IPS-NIHi7 (cell line): Measurements from ENCODE around the gene PSG4.
"Not testable (repeated sequence)": the region's sequence is repeated elsewhere in the genome, so short reads cannot be mapped to it uniquely, and the experiment has no call there.

Experiments used
- DNase-seq: peaks from one replicate; pipeline ENCODE4 v3.0.0; 2012; ENCODE audit warnings: mixed read lengths; ENCODE audit errors: extremely low spot score

PSG4 gene

DNA sequence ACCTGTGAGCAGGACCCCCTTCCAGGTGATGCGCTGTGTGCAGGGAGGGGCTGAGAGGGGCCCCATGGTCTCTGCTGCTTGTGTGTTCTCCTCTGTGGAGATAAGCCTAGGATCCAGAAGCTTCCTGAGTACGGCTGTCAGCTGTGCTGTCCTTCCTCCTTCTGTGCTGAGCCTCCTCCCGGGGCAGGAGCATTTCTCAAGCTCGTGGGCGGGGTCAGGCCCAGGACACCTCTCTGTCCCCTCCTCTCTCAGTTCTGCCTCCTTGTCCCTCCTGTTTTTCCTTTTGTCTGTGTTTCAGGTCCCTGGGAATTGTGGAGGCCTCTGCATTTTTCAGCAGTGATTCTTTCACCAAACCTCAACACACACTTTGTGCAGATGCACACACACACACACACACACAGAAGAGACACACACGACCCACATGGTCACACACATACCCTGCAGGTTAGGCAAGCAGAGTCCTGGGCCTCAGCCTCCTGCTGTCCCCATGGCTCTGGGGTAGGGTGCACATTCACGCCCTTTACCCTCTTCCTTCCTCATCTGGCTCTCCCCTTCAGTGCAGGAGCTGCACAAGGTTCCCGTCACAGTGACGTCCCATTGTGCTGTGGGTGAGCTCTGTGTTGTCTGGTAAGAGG is at the start of gene PSG4:
PSG4 (minus strand) TSS at position 168 of the 635 bp plus-strand sequence; CDS start at position 66, 102 bp downstream.
- not testable (repeated sequence) for DNase-seq

DNA sequence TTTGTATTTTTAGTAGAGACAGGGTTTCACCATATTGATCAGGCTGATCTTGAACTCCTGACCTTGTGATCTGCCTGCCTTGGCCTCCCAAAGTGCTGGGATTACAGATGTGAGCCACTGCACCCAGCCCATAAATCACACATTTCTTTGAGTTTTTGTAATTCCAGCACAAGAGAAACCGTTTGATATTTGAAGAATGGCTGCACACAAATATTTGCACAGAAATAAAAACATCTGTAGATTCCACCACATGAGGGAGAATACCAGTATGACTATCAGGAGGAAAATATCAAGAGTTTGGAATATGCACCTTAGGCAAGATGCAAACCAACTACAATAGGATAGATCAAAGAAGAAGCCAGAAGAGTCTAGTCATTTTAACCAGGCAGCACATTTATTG is 46.0 kb upstream of the PSG4 start:
- not testable (repeated sequence) for DNase-seq

DNA sequence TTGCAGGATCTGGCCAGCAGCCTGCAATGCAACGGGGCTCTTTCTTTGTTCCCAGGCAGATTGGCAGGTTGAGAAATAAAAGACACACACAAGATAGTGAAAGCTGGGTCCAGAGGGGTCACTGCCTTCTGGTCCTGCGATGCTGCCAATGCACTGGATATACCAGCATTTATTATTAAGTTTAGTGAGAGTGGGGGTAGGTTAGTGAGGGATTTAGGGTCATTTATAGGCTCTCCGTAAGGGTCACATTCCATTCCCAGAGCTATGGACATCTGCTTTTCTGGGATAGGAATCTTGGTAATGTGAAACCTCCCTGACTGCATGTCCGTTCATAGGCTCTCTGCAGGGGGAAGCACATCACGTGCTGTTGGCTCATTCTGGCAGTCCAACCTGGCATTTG is 44.9 kb upstream of the PSG4 start:
- DNase-seq = not testable (repeated sequence)

DNA sequence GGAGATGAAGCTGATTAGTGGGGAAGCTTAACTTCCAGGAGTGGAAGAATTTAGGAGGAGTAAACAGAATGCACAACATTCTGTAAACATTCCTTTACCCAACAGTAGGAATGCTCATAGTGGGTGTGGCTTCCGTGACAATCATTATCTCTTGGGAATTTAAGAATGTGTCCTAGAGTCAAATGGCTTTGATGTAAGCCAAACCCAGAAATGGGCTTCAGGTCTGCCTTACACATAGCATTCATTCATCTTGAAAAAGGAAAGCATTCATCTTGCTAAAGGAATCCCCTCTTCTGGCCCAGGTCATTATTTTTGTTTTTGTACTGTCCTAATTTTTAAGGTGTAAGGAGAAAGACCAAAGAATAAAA is 43.2 kb upstream of the PSG4 start:
- not testable (repeated sequence) for DNase-seq

DNA sequence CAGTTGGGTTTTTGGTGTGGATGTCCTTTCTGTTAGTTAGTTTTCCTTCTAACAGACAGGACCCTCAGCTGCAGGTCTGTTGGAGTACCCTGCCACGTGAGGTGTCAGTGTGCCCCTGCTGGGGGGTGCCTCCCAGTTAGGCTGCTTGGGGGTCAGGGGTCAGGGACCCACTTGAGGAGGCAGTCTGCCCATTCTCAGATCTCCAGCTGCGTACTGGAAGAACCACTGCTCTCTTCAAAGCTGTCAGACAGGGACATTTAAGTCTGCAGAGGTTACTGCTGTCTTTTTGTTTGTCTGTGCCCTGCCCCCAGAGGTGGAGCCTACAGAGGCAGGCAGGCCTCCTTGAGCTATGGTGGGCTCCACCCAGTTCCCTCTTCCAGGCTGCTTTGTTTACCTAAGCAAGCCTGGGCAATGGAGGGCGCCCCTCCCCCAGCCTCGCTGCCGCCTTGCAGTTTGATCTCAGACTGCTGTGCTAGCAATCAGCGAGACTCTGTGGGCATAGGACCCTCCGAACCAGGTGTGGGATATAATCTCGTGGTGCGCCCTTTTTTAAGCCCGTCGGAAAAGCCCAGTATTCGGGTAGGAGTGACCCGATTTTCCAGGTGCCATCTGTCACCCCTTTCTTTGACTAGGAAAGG is 41.9 kb upstream of the PSG4 start:
- not testable (repeated sequence) for DNase-seq

DNA sequence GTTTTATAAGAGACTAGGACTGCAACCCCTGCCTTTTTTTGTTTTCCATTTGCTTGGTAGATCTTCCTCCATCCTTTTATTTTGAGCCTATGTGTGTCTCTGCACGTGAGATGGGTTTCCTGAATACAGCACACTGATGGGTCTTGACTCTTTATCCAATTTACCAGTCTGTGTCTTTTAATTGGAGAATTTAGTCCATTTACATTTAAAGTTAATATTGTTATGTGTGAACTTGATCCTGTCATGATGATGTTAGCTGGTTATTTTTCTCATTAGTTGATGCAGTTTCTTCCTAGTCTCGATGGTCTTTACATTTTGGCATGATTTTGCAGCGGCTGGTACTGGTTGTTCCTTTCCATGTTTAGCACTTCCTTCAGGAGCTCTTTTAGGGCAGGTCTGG is 40.4 kb upstream of the PSG4 start:
- not testable (repeated sequence) for DNase-seq

DNA sequence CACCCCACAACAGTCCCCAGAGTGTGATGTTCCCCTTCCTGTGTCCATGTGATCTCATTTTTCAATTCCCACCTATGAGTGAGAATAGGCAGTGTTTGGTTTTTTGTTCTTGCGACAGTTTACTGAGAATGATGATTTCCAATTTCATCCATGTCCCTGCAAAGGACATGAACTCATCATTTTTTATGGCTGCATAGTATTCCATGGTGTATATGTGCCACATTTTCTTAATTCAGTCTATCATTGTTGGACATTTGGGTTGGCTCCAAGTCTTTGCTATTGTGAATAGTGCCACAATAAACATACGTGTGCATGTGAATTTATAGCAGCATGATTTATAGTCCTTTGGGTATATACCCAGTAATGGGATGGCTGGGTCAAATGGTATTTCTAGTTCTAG is 36.8 kb upstream of the PSG4 start:
- not testable (repeated sequence) for DNase-seq

DNA sequence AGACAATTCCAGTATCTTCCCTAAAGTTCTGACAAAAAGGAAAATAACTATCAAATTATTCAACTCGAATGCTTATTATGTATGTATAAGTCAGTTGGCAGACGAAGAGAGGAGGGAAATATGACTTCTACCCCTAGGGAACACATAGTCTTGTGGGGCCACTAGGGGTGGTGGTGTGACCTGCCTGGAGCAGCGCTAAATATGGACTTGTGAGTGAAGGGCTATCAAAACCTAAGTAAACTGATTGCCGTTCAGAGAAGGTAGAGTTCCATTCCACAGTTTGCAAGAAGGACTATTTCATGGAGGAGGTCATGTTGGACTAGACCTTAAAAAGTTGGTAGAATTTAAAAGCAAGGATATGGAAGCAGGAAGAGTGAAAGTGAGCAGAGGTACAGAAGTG is 32.8 kb upstream of the PSG4 start:
- DNase-seq = not testable (repeated sequence)

DNA sequence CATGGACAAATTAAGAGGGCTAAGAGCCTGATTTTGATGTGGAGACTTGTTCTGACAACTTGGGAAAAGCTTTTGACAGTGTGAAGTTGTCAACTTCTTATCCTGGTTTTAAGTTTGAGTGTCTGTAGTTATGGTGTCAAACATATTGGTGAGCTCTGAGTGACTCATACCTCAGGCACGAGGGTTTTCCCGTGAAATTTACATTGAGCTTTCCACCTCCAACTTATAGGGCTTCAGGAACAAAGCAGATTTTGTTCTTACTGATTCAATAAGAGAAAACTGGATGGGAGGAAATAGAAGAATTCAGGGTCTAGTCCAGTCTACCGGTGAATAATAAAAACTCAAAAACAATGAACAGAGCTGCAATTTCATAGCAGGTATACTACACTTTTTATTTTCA is 30.2 kb upstream of the PSG4 start:
- not testable (repeated sequence) for DNase-seq

DNA sequence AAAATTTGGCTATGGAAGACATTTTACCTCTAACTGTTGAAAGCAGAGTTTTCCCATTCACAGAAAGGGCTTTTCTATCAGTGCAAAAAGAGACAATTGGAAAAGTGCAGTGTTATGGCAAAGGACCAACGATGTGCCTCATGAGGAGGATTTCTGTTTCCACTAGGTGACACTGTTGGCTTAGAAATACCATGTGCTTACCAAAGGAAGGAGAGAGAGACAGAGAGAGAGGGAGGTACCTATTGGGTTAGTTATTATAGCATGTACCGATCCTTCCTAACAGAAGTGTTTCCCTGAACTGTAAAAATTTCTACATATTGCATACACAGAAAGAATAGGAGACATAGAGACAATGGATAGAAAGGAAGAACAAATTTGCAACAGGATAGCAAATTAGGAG is 23.9 kb upstream of the PSG4 start:
- DNase-seq = no peak

DNA sequence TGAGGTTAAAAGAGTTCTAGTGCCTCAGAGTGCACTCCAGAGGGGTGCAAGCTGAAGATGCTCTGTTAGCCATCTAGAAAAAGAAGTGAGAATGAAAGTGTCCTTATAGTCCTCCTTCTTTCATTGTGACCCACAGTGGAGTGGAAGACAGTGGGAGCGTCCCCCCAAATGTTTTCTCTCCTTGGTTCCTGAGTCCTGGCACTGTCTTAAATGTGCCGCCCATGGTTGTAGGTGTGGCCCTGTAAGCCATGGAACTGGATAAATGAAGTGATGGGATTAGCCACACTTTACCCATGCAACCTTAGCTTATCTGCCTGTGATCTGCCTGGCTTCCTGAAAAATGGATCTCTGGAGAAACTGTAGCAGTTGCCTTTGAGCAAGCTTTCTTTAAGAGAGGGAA is 23.3 kb upstream of the PSG4 start:
- not testable (repeated sequence) for DNase-seq

DNA sequence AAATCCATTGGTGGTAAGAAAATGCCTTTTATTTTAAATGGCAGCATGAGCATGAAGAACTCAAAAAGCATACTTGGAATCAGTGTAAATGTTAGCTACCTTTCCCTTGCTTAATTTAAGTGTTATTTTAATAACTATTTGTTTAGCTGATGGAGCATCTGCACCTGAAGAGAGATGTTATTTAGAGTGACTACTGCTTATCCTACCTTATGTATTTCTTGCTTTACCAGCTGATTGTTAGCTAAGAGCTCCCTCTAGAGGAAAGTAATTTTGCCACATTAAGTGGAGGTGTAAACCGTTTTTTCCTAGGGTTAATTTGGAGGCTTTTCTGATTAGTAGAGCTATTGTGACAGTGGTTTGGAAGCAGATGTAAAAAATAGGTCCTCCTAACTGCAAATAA is 21.5 kb upstream of the PSG4 start:
- not testable (repeated sequence) for DNase-seq

DNA sequence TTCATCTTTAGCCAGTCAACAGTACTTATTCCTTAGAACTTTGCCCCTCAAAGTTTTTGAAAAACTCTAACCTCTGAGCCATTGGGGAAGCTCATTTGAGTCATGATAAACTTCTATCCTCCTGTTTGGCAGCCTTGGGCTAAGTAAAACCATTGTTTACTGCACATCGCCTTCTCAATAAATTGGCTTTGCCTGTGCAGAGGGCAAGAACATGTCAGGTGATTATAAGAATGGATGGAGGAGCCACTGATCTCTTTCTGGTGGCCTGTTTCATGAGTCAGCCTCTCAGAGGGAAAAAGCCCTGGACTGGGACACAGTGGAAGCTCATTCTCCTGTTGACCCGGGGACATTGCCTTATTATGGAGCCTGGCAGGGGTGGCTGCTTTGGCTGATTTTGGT is 19.4 kb upstream of the PSG4 start:
- no peak for DNase-seq

DNA sequence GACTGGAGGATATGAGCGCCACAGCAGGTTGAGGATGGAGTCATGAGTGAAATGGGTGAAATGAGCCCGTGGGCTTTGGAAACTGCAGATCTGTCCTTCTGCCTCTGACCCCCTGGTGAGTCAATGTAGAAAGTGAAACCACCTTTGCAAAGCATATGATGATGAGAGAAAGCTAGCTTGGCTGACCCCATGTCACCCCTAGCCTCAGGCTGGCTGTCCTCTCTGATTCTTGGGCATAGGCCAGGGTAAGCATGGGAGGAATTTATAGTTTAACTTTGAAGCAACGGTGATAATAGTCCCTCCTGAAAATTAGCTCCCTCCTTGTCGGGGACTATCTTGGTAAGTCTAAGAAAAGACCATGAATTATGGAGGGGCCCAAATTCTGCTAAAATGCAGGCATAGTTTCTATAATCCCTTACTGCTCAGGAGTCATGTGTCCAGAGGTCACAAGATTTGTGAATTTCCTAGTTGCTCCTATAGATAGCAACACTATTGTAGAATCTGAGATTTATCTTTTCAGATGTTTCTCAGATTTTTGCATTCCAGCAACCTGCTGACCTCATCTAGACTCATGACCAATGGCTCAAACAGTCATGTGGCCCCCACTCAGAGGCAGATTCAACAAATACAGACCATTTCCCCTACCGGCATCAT is 18.9 kb upstream of the PSG4 start:
- not testable (repeated sequence) for DNase-seq

DNA sequence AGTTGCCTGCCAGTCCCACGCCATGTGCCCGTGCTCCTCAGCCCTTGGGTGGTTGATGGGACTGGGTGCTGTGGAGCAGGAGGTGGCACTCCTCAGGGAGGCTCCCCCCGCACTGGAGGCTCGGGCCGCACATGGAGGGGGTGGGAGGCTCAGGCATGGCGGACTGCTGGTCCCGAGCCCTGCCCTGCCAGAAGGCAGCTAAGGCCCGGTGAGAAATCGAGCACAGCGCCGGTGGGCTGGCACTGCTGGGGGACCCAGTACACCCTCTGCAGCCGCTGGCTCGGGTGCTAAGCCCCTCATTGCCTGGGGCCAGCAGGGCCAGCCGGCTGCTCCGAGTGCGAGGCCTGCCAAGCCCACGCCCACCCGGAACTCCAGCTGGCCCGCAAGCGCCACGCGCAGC is 16.5 kb upstream of the PSG4 start:
- not testable (repeated sequence) for DNase-seq

DNA sequence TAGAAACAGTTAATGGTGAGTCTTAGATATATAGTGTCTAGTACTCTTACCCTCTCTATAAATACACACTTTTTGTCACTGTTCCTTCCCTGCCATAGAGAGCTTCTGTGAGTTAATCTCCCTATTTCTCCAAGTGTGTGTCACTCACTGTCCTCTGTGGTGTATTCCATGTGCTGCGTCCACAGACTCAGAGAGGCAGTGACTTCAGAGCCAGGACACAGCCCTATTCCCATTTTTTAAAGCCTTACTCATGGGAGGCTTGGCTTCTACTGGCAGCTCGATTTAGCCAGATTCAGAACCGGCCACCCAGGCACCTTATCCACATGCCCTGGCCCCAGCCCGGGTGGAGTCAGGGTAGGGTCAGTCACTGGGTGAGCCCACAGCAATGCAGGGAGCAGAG is 13.7 kb upstream of the PSG4 start:
- not testable (repeated sequence) for DNase-seq

DNA sequence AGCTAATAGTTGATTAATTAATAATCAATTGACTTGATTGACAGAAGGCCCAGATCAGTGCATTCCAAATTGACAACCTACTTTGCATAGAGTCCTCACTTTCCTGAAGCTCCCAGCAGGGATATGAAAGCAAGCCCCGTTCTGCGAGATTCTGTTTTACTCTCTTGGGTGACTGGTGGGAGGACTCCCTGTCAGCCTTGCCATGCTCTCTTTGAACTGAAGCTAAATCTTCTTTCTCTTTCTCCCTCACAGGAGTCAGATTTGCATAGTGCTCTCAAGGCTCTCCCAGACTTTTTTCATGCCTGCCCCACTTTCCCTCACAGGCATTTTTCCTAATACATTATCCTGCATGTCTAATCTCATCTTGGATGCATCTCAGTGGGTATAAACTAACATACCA is 10.4 kb upstream of the PSG4 start:
- DNase-seq = not testable (repeated sequence)

DNA sequence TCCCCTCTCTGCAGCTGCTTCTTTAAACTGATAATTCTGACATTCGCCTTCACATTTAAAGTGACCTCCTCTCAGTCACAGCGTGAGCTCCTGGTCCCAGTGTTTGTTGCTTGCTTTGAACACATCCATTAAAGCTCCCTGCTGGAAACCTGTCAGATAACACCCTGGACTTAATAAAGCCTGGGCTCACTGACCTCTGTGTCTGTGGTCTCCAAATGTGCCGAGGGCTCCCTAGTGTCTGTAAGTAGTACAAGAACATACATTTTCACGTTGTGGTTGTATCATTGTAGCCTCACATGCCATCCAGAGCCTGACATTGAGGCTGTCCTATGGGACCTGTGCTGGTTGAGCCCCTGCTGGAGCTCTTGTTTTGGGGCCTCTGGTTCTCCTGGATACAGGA is 2.6 kb upstream of the PSG4 start:
- DNase-seq = no peak

DNA sequence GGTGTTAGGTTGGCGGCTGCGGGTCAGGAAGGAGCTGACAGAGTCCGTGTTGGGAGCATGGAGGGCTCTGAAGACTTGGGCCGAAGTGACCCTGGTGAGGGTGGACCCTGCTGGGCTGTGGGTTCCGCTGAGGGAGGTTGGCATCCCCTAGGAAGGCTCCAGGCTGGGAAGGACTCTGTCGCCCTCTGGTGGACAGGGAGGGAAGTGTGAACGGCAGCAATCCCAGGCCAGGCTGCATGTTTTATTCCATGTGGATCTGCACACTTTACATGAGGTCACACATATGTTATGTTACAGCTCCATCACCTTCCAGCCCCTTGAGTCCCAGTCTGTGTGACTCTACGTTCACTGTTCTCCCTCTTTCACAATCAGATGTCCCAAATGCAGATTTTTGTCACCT is 1.7 kb upstream of the PSG4 start:
- DNase-seq = not testable (repeated sequence)

DNA sequence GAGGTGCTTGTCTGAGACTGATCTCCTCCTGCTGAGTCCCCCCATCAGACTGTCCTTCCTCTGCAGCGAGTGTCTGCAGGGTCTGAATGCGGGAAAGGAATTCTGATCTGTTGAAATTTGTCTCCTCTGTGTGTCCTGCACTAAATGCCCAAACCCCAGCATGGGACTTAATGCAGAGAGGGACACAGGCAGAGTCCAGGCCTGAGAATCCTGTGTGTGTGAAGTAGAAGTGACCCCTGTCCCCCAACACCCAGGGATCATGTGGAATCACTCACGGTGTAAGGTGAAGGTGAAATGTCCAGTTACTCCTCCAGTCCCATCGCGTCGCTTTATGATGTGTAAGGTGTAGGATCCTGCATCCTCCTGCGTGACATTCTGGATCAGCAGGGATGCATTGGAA is 1.8 kb downstream of the PSG4 start:
- not testable (repeated sequence) for DNase-seq

DNA sequence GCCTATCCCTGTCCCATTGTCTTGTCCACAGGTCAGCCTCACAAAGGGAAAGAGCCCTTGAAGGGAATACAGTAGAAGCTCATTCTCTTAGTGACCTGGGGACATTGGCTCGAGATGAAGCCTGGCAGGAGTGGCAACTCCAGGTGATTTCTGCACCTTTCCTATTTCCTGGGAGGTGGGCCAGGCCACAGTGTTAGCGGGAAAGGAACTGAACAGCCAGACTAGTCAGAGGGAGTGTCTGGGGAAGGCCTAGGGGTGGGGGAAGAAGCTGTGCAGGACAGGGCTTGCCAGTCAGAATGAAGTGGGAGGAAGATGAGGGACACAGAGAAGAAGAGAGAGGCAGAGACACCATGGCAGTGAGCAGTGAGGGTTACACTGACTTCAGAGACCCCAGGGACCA is 3.5 kb downstream of the PSG4 start:
- not testable (repeated sequence) for DNase-seq

DNA sequence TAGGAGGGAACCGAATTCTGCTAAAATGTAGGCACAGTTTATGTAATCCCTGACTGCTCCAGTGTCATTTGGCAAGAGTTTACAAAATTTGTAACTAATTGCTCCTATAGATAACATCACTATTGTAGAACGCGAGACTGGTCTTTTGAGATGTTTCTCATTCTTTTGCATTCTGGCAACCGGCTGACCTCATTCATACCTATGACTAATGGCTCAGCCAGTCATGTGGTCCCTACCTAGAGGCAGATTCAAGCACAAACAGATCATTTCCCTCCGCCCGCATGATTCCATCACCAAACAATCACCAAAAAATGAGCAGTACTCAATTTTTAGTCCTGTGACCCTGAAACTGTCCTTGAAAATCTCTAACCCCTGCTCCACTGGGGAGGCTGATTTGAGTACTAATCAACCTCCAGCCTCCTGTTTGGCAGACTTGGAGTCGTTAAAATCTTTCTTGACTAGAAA is 4.1 kb downstream of the PSG4 start:
- DNase-seq = not testable (repeated sequence)
